SK-N-SH (cell line): ENCODE measurements around the gene PRR35. TPM values are rescaled to one million over a fixed set of nuclear protein-coding genes. Genes with fewer than 3 reads are reported as not detected.

Experiments
- CTCF ChIA-PET: fragments of 300-600, 350-600 bp; formaldehyde crosslinking; extraction: SDS; loops from one replicate; lab custom pipeline; 2021; lab: Yijun Ruan, JAX
- POLR2A ChIA-PET: fragments of 350-600 bp; sonication (Branson Sonifier 250); formaldehyde crosslinking; extraction: SDS; loops from one replicate; lab custom pipeline; 2020; ENCODE audit warnings: antibody characterized with exemption, inconsistent platforms; lab: Yijun Ruan, JAX
- DNase-seq: peaks from one replicate; pipeline ENCODE4 v3.0.0; 2012
- H2AFZ ChIP-seq: fragments of 200-600 bp; sonication (generic); 2 replicates; pipeline ENCODE4 v1.8.1; 2016; ENCODE audit warnings: antibody characterized with exemption, mild to moderate bottlenecking, low read depth
- H3F3A ChIP-seq: fragments of 200-600 bp; sonication (generic); replicated peaks from 2 replicates; pipeline ENCODE3; 2016; ENCODE audit warnings: antibody characterized with exemption, mild to moderate bottlenecking; ENCODE audit not compliant: insufficient read depth
- H3K27ac ChIP-seq, 2 experiments: fragments of 200-500 bp in 1 of 2; fragments of 200-600 bp in 1 of 2; sonication (Bioruptor generic) in 1 of 2; sonication (generic), shearing (Covaris generic) in 1 of 2; 2 replicates each; pipeline versions ENCODE4 v1.5.1 to v1.6.1; 2014 to 2016; ENCODE audit warnings: low read depth in 2 of 2, inconsistent platforms in 1 of 2, low read length in 1 of 2, mild to moderate bottlenecking in 1 of 2, mixed read lengths in 1 of 2
- H3K27me3 ChIP-seq: fragments of 200-600 bp; sonication (generic), shearing (Covaris generic); 2 replicates; pipeline ENCODE4 v1.6.1; 2016; ENCODE audit warnings: mixed run types; ENCODE audit not compliant: insufficient read depth
- H3K36me3 ChIP-seq, 2 experiments: fragments of 200-500 bp in 1 of 2; fragments of 200-600 bp in 1 of 2; sonication (Bioruptor generic) in 1 of 2; sonication (generic) in 1 of 2; replicated peaks in 1 of 2; 2 replicates each; pipeline versions ENCODE3 to v1.5.1; 2014 to 2016; ENCODE audit warnings: low read length in 1 of 2, mild to moderate bottlenecking in 1 of 2; ENCODE audit not compliant: insufficient read depth in 2 of 2, control insufficient read depth in 1 of 2
- H3K4me1 ChIP-seq, 2 experiments: fragments of 200-500 bp in 1 of 2; fragments of 200-600 bp in 1 of 2; sonication (Bioruptor generic) in 1 of 2; sonication (generic), shearing (Covaris generic) in 1 of 2; 2 replicates each; pipeline versions ENCODE4 v1.5.1 to v1.6.1; 2014 to 2016; ENCODE audit warnings: low read depth in 1 of 2, low read length in 1 of 2, mixed run types in 1 of 2; ENCODE audit not compliant: insufficient read depth in 2 of 2, control insufficient read depth in 1 of 2
- H3K4me2 ChIP-seq: fragments of 200-600 bp; sonication (generic), shearing (Covaris generic); 2 replicates; pipeline ENCODE4 v1.6.1; 2017; ENCODE audit warnings: mixed run types
- H3K4me3 ChIP-seq, 2 experiments: fragments of 200-500 bp in 1 of 2; fragments of 200-600 bp in 1 of 2; sonication (Bioruptor generic) in 1 of 2; sonication (generic), shearing (Covaris generic) in 1 of 2; 2 replicates each; pipeline versions ENCODE4 v1.5.1 to v1.8.1; 2014 to 2016; ENCODE audit warnings: low read depth in 2 of 2, inconsistent platforms in 1 of 2, low read length in 1 of 2, mild to moderate bottlenecking in 1 of 2, mixed read lengths in 1 of 2, moderate library complexity in 1 of 2
- H3K79me2 ChIP-seq: fragments of 200-600 bp; sonication (generic); 2 replicates; pipeline ENCODE4 v1.8.1; 2017; ENCODE audit warnings: mild to moderate bottlenecking; ENCODE audit not compliant: insufficient read depth
- H3K9ac ChIP-seq: fragments of 200-600 bp; sonication (generic); 2 replicates; pipeline ENCODE4 v1.6.1; 2017; ENCODE audit warnings: mixed run types
- H3K9me2 ChIP-seq: fragments of 200-600 bp; sonication (generic); 2 replicates; pipeline ENCODE4 v1.6.1; 2017; ENCODE audit warnings: mixed run types
- H3K9me3 ChIP-seq: fragments of 200-600 bp; sonication (generic); 2 replicates; pipeline ENCODE4 v1.6.1; 2017; ENCODE audit warnings: mixed run types, mild to moderate bottlenecking, moderate library complexity
- H4K20me1 ChIP-seq: fragments of 200-600 bp; sonication (generic); 2 replicates; pipeline ENCODE4 v1.6.1; 2017; ENCODE audit warnings: mild to moderate bottlenecking, mixed run types; ENCODE audit not compliant: insufficient read depth
- CHD2 ChIP-seq: fragments of 150-350 bp; IDR thresholded peaks from 2 replicates; pipeline ENCODE4 v1.6.1; 2018; ENCODE audit warnings: low read length; ENCODE audit not compliant: partially characterized antibody
- CTCF ChIP-seq: fragments of 200-600 bp; sonication (generic); IDR thresholded peaks from 2 replicates; pipeline ENCODE4 v1.6.1; 2017; ENCODE audit warnings: antibody characterized with exemption, mild to moderate bottlenecking, moderate library complexity
- ELF1 ChIP-seq: IDR thresholded peaks from 2 replicates; pipeline ENCODE4 v1.4.0; 2012
- EP300 ChIP-seq, 2 experiments: IDR thresholded peaks; 2 replicates each; pipeline versions ENCODE4 v1.4.0 to v1.6.1; 2012; ENCODE audit warnings: borderline replicate concordance in 1 of 2, low read depth in 1 of 2, low read length in 1 of 2
- EZH2phosphoT487 ChIP-seq: fragments of 200-600 bp; sonication (generic); IDR thresholded peaks from 2 replicates; pipeline ENCODE4 v1.6.1; 2017; ENCODE audit warnings: low read depth, mixed run types, mild to moderate bottlenecking, antibody characterized with exemption, moderate library complexity, borderline replicate concordance
- FOSL2 ChIP-seq: IDR thresholded peaks from 2 replicates; pipeline ENCODE4 v1.4.0; 2012; ENCODE audit warnings: low read depth, mild to moderate bottlenecking, moderate library complexity, borderline replicate concordance
- FOXJ3 ChIP-seq: sonication (generic); formaldehyde crosslinking; IDR thresholded peaks from 2 replicates; pipeline ENCODE4 v1.5.1; 2020; ENCODE audit warnings: mild to moderate bottlenecking, missing genetic modification reagents
- GATA2 ChIP-seq: sonication (generic); formaldehyde crosslinking; IDR thresholded peaks from 2 replicates; pipeline ENCODE4 v1.5.0; 2020; ENCODE audit warnings: mild to moderate bottlenecking, missing genetic modification reagents
- MXI1 ChIP-seq: IDR thresholded peaks from 2 replicates; pipeline ENCODE4 v1.6.1; 2012; ENCODE audit warnings: mild to moderate bottlenecking, low read depth, low read length, improper control_type of control experiment
- POLR2AphosphoS5 ChIP-seq: IDR thresholded peaks from 2 replicates; pipeline ENCODE4 v1.6.1; 2012; ENCODE audit warnings: low read depth, low read length
- RAD21 ChIP-seq: IDR thresholded peaks from 2 replicates; pipeline ENCODE4 v1.6.1; 2012; ENCODE audit warnings: mild to moderate bottlenecking, low read length
- RCOR1 ChIP-seq: fragments of 150-350 bp; IDR thresholded peaks from 2 replicates; pipeline ENCODE4 v1.6.1; 2017; ENCODE audit warnings: antibody characterized with exemption, low read length
- REST ChIP-seq: IDR thresholded peaks from 2 replicates; pipeline ENCODE4 v1.6.1; 2012; ENCODE audit warnings: mild to moderate bottlenecking, low read depth, low read length, moderate library complexity
- RXRA ChIP-seq: IDR thresholded peaks from 2 replicates; pipeline ENCODE4 v1.4.0; 2012; ENCODE audit warnings: low read depth, mild to moderate bottlenecking, borderline replicate concordance
- SMC3 ChIP-seq: IDR thresholded peaks from 2 replicates; pipeline ENCODE4 v1.6.1; 2012; ENCODE audit warnings: low read depth, low read length, improper control_type of control experiment
- TAF1 ChIP-seq: IDR thresholded peaks from 2 replicates; pipeline ENCODE4 v1.6.1; 2012; ENCODE audit warnings: low read depth, mild to moderate bottlenecking, low read length, moderate library complexity, borderline replicate concordance
- TEAD4 ChIP-seq: IDR thresholded peaks from 2 replicates; pipeline ENCODE4 v1.4.0; 2012; ENCODE audit warnings: mild to moderate bottlenecking, borderline replicate concordance; ENCODE audit not compliant: insufficient read depth
- USF2 ChIP-seq: fragments of 150-350 bp; IDR thresholded peaks from 2 replicates; pipeline ENCODE4 v1.6.1; 2017; ENCODE audit warnings: antibody characterized with exemption, low read length, low read depth, borderline replicate concordance
- YY1 ChIP-seq: IDR thresholded peaks from 2 replicates; pipeline ENCODE4 v1.4.0; 2012; ENCODE audit warnings: low read depth, mild to moderate bottlenecking
- ZBTB33 ChIP-seq: IDR thresholded peaks from 2 replicates; pipeline ENCODE4 v1.4.0; 2012; ENCODE audit warnings: low read depth, borderline replicate concordance
- WGBS: methylation state at CpG from one replicate; pipeline ENCODE4 v1.1.6; 2017; ENCODE audit warnings: low lambda C conversion rate; 5-methylcytosine and 5-hydroxymethylcytosine counted together
- polyA plus RNA-seq, 3 experiments: library from polyadenylated mRNA; depleted of rRNA; stranded (reverse); fragments of >200 nt; gene quantifications; 2 replicates each; pipeline ENCODE4 v1.2.3, GENCODE V29; 2012

PRR35 gene
- polyA plus RNA-seq, 1 of the 3 experiments (the other 2 are of a cell fraction): not detected

GRCh38 chr16:548586-548985 lies 11.6 kb upstream of the PRR35 start:
- H3K9me3 ChIP-seq: no peaks in the 10 kb centered on the region
- H3K9me2 ChIP-seq: no peaks in the 10 kb centered on the region
- no peak overlapping the region for H3K4me3 ChIP-seq
- H3K4me2 ChIP-seq: no peak overlapping the region
- H3K4me1 ChIP-seq: peaks cover 0 to under 1% of the 10 kb centered on the region in 2 experiments; a peak in 1 of 4 replicates
- ChIA-PET CTCF (no interaction called here), POLR2A (no interaction called here)
- no peaks in the 10 kb centered on the region for H3F3A ChIP-seq
- TF ChIP-seq CHD2 (no peak), GATA2 (no peak), RCOR1 (no peak), EZH2phosphoT487 (no peak), RXRA (no peak), FOXJ3 (CRISPR knock-in tag) (no peak), EP300 (IDR thresholded peaks at IDR 0.05; ENCODE audit: borderline replicate concordance in 1 of 2, low read depth in 1 of 2, low read length in 1 of 2) (no peak), TAF1 (no peak), TEAD4 (no peak), YY1 (no peak), ELF1 (no peak), RAD21 (no peak), CTCF (no peak), REST (no peak), SMC3 (no peak), ZBTB33 (no peak), MXI1 (no peak), POLR2AphosphoS5 (no peak), USF2 (no peak), FOSL2 (no peak)
- H3K27ac ChIP-seq: no peak overlapping the region
- WGBS: 93% methylated on average over 7 of the region's 21 CpGs
- peaks cover 8% of the 10 kb centered on the region; the same call in 1 of the 2 replicates for H3K79me2 ChIP-seq
- no peak for DNase-seq
- peaks cover 0 to 24% of the 10 kb centered on the region in 2 experiments for H3K36me3 ChIP-seq
- peaks cover 14% of the 10 kb centered on the region; the same call in 1 of the 2 replicates for H4K20me1 ChIP-seq
- H3K9ac ChIP-seq: no peak overlapping the region
- no peaks in the 10 kb centered on the region for H3K27me3 ChIP-seq
- no peak overlapping the region for H2AFZ ChIP-seq
